ENCODE measurements around the gene PDAP1. TPM values are rescaled to one million over a fixed set of nuclear protein-coding genes. Genes with fewer than 3 reads are reported as not detected.

The PDAP1 gene
- total and polyA plus RNA-seq, 2 of the 13 experiments (the other 11 are each of a cell fraction or from before 2014, with no cell fraction given) = 13.0 to 100 TPM

DNA sequence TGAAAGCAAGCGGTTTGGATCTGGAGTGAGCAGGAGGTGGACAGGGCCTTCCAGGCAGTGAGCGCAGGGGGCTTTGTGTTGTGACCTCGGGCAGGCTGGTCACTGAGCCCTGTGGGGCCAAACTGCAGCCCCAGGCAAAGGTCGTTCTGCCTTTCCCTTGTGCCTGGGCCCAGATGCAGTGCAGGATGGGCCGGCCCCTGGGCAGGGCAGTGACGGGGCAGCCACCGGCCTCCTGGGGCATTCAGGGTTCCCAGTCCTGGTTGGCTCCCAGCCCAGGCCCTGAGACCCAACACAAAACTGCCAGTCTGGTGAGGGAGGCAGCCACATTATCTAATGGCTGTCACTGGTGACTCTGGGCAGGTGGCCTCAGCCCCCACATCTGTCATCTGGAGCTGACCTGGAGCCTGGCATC is 26.7 kb downstream of the PDAP1 start (continued):
- TF ChIP-seq CBX5 (CRISPR knock-in tag; IDR thresholded peaks at IDR 0.05; ENCODE audit: borderline replicate concordance) = no peak
- no peak for TF ChIP-seq ZNF616 (CRISPR knock-in tag; IDR thresholded peaks at IDR 0.05; ENCODE audit: low read depth)
- no peak for TF ChIP-seq JARID2 (CRISPR knock-in tag; IDR thresholded peaks at IDR 0.05; ENCODE audit: insufficient replicate concordance)
- TF ChIP-seq ZNF260 (CRISPR knock-in tag; IDR thresholded peaks at IDR 0.05; ENCODE audit: borderline replicate concordance, low read depth) = no peak
- TF ChIP-seq, protein P1, sequence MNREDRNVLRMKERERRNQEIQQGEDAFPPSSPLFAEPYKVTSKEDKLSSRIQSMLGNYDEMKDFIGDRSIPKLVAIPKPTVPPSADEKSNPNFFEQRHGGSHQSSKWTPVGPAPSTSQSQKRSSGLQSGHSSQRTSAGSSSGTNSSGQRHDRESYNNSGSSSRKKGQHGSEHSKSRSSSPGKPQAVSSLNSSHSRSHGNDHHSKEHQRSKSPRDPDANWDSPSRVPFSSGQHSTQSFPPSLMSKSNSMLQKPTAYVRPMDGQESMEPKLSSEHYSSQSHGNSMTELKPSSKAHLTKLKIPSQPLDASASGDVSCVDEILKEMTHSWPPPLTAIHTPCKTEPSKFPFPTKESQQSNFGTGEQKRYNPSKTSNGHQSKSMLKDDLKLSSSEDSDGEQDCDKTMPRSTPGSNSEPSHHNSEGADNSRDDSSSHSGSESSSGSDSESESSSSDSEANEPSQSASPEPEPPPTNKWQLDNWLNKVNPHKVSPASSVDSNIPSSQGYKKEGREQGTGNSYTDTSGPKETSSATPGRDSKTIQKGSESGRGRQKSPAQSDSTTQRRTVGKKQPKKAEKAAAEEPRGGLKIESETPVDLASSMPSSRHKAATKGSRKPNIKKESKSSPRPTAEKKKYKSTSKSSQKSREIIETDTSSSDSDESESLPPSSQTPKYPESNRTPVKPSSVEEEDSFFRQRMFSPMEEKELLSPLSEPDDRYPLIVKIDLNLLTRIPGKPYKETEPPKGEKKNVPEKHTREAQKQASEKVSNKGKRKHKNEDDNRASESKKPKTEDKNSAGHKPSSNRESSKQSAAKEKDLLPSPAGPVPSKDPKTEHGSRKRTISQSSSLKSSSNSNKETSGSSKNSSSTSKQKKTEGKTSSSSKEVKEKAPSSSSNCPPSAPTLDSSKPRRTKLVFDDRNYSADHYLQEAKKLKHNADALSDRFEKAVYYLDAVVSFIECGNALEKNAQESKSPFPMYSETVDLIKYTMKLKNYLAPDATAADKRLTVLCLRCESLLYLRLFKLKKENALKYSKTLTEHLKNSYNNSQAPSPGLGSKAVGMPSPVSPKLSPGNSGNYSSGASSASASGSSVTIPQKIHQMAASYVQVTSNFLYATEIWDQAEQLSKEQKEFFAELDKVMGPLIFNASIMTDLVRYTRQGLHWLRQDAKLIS (CRISPR knock-in tag; IDR thresholded peaks at IDR 0.05) = no peak
- TF ChIP-seq, protein P2, sequence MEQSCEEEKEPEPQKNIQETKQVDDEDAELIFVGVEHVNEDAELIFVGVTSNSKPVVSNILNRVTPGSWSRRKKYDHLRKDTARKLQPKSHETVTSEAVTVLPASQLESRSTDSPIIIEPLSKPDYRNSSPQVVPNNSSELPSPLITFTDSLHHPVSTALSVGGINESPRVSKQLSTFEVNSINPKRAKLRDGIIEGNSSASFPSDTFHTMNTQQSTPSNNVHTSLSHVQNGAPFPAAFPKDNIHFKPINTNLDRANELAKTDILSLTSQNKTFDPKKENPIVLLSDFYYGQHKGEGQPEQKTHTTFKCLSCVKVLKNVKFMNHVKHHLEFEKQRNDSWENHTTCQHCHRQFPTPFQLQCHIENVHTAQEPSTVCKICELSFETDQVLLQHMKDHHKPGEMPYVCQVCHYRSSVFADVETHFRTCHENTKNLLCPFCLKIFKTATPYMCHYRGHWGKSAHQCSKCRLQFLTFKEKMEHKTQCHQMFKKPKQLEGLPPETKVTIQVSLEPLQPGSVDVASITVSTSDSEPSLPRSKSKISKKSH (CRISPR knock-in tag; IDR thresholded peaks at IDR 0.05; ENCODE audit: borderline replicate concordance) = no peak; the same call in none of the 2 replicates
- TF ChIP-seq SRY (CRISPR knock-in tag; IDR thresholded peaks at IDR 0.05) = no peak
- TF ChIP-seq YEATS4 (CRISPR knock-in tag; IDR thresholded peaks at IDR 0.05; ENCODE audit: borderline replicate concordance) = no peak
- TF ChIP-seq TCF12 (IDR thresholded peaks at IDR 0.05) = no peak
- no peak for TF ChIP-seq TCF12 (CRISPR knock-in tag; IDR thresholded peaks at IDR 0.05)
- TF ChIP-seq MYNN (CRISPR knock-in tag; IDR thresholded peaks at IDR 0.05; ENCODE audit: low read depth) = no peak
- TF ChIP-seq ZNF446 (CRISPR knock-in tag; IDR thresholded peaks at IDR 0.05) = no peak
- no peak for TF ChIP-seq ZNF317 (CRISPR knock-in tag; IDR thresholded peaks at IDR 0.05)
- TF ChIP-seq, protein P3, sequence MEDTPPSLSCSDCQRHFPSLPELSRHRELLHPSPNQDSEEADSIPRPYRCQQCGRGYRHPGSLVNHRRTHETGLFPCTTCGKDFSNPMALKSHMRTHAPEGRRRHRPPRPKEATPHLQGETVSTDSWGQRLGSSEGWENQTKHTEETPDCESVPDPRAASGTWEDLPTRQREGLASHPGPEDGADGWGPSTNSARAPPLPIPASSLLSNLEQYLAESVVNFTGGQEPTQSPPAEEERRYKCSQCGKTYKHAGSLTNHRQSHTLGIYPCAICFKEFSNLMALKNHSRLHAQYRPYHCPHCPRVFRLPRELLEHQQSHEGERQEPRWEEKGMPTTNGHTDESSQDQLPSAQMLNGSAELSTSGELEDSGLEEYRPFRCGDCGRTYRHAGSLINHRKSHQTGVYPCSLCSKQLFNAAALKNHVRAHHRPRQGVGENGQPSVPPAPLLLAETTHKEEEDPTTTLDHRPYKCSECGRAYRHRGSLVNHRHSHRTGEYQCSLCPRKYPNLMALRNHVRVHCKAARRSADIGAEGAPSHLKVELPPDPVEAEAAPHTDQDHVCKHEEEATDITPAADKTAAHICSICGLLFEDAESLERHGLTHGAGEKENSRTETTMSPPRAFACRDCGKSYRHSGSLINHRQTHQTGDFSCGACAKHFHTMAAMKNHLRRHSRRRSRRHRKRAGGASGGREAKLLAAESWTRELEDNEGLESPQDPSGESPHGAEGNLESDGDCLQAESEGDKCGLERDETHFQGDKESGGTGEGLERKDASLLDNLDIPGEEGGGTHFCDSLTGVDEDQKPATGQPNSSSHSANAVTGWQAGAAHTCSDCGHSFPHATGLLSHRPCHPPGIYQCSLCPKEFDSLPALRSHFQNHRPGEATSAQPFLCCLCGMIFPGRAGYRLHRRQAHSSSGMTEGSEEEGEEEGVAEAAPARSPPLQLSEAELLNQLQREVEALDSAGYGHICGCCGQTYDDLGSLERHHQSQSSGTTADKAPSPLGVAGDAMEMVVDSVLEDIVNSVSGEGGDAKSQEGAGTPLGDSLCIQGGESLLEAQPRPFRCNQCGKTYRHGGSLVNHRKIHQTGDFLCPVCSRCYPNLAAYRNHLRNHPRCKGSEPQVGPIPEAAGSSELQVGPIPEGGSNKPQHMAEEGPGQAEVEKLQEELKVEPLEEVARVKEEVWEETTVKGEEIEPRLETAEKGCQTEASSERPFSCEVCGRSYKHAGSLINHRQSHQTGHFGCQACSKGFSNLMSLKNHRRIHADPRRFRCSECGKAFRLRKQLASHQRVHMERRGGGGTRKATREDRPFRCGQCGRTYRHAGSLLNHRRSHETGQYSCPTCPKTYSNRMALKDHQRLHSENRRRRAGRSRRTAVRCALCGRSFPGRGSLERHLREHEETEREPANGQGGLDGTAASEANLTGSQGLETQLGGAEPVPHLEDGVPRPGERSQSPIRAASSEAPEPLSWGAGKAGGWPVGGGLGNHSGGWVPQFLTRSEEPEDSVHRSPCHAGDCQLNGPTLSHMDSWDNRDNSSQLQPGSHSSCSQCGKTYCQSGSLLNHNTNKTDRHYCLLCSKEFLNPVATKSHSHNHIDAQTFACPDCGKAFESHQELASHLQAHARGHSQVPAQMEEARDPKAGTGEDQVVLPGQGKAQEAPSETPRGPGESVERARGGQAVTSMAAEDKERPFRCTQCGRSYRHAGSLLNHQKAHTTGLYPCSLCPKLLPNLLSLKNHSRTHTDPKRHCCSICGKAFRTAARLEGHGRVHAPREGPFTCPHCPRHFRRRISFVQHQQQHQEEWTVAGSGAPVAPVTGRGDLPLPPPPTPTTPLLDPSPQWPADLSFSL (CRISPR knock-in tag; IDR thresholded peaks at IDR 0.05) = no peak
- TF ChIP-seq CBX2 (IDR thresholded peaks at IDR 0.05; ENCODE audit: low read depth, low read length) = no peak
- no peak for TF ChIP-seq CBX2 (CRISPR knock-in tag; IDR thresholded peaks at IDR 0.05; ENCODE audit: low read depth)
- TF ChIP-seq CBFB (CRISPR knock-in tag; IDR thresholded peaks at IDR 0.05) = no peak
- TF ChIP-seq ATF7-NPFF (CRISPR knock-in tag; IDR thresholded peaks at IDR 0.05; ENCODE audit: low read depth) = no peak
- TF ChIP-seq NKX3-1 (CRISPR knock-in tag; IDR thresholded peaks at IDR 0.05) = no peak
- TF ChIP-seq ATAD3A (CRISPR knock-in tag; IDR thresholded peaks at IDR 0.05) = no peak
- TF ChIP-seq ZNF670 (CRISPR knock-in tag; IDR thresholded peaks at IDR 0.05; ENCODE audit: borderline replicate concordance) = no peak
